Epithelial cell of esophagus (primary cell): Measurements from ENCODE around the gene PXDN.

Experiments used
- DNase-seq: peaks from one replicate; pipeline ENCODE4 v3.0.0; 2010; ENCODE audit warnings: low read depth
- H3K4me3 ChIP-seq: 2 replicates; pipeline ENCODE4 v1.5.1; 2011; ENCODE audit warnings: mild to moderate bottlenecking, low read length, control low read depth
- TF ChIP-seq, protein P1 (sequence below): IDR thresholded peaks from 2 replicates; pipeline ENCODE4 v1.5.1; 2011; ENCODE audit warnings: low read depth, mild to moderate bottlenecking, low read length, control low read depth, inconsistent platforms; ENCODE audit not compliant: insufficient read depth; ENCODE audit errors: missing control alignments

The PXDN gene

DNA sequence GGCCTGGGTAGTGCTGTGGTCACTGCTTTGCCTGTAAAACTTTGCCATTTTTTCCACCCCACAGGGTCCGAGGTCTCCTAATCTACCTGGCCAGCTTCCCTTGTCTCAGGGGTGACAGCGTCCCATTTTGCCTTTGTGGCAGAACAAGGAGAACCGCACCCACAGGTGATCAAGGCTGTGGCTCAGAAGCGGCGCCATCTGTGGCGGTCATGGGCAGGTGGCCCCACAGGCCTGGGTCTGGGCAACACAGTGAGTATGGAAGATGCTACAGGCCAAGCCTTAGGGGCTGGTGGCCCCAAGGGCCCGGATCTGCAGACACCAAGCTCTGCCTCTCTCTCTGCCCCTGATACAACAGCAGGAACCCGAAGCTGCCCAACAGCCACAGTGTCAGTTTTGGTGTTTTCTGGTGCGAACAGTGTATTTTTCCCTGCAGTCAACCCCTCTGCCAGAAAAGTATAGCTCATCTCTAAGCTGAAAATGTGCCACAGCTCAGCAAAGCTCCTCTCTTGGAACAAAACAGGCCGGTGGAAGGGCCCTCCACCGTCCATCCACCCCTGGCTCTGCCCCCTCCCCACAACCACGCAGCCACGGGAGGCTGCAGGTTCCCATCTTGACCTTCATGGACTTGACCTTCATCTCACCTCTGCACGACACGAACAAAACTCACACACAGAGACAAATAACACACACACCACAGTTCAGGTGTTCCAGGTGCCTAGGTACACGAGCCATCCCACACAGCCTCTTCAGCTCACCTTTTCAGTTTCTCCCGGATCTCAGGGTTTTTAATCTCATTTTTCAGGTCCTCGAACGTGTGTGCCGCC, 96.7 kb downstream of the PXDN start:
- TF ChIP-seq, protein P1, sequence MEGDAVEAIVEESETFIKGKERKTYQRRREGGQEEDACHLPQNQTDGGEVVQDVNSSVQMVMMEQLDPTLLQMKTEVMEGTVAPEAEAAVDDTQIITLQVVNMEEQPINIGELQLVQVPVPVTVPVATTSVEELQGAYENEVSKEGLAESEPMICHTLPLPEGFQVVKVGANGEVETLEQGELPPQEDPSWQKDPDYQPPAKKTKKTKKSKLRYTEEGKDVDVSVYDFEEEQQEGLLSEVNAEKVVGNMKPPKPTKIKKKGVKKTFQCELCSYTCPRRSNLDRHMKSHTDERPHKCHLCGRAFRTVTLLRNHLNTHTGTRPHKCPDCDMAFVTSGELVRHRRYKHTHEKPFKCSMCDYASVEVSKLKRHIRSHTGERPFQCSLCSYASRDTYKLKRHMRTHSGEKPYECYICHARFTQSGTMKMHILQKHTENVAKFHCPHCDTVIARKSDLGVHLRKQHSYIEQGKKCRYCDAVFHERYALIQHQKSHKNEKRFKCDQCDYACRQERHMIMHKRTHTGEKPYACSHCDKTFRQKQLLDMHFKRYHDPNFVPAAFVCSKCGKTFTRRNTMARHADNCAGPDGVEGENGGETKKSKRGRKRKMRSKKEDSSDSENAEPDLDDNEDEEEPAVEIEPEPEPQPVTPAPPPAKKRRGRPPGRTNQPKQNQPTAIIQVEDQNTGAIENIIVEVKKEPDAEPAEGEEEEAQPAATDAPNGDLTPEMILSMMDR, result no peak
- DNase-seq, result no peak
- no peak overlapping the region for H3K4me3 ChIP-seq

DNA sequence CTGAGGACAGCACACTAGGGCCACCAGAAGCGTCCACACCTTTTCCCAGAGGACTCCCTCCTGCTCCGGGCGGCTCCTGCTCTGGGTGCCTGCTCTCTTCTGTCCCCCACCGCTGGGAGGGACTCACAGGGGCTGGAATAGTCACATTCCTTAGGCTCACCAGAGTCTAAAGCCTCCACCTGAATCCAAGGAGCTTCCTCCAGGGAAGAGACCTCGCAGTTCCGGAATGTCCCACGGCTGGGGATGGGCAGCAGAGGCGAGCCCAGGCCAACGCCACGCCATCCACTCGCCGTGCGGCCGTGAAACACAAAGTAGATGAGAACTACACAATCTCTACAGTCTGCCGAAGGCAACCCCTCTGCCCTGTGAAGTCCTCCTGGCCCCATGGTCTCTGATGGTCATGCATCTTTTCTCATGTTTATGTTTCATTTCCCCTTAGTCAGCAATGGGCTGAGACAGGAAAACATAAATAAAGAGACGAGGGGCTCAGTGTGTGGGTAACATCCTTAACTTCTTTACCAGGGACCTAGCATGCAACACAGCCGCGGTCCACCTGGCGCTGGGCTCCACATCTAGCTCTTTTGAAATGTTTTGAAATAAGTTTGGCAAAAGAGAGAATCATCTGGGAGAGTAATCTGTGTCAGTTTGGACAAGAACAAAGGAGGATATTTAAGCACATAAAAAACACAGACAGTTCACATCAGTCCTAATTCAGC, 98.4 kb downstream of the PXDN start:
- TF ChIP-seq, protein P1, result no peak
- DNase-seq, result no peak
- no peak overlapping the region for H3K4me3 ChIP-seq

DNA sequence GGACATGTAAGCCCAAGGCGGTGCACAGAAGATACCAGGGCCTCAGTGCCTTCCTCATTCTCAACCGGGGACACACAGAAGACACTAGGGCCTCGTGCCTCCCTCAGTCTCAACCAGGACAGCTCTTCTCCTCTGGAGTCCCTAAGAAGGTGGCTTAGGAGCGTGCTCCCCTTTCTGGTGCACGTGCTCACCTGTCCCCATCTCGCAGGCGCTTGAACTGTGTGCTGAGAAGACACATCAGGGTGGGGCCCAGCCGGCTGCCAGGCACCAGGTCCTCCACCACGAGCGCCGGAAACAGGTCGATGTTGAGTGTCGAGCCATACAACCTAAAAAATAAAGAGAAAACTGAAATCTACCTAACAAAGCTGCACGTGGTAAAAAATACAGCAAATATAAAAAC, 99.9 kb downstream of the PXDN start:
- TF ChIP-seq, protein P1, result no peak
- H3K4me3 ChIP-seq, result no peak overlapping the region
- no peak for DNase-seq

DNA sequence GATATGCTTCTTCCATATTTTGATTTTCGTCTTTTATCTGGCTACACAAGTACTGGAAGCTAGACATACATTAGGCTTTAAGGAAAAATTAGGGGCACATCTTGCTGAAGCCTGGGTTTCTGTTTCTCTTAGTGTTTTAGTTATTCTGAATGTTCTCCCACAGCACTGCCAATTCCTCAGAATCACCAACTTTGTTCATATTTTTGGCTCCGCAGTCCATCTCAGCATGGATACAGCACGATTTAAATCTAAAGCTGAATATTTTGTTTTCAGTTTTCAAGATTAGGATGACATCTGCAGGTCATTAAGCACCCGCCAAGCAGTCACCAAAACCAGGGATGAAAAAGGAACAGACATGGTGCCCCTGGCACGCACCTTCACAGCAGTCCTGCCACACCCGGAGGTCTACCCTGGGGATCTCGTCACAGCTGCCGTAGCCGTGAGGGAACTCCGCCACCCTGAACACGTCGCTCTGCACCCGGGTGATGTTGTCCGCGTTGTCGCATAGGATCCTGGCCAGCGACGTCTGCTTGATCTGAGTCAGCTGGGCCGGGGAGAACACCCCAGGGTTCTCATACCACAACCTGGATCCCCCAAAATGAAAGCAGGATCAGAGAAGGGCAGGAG, 101.2 kb downstream of the PXDN start:
- TF ChIP-seq, protein P1, result no peak
- no peak for DNase-seq
- no peak overlapping the region for H3K4me3 ChIP-seq

DNA sequence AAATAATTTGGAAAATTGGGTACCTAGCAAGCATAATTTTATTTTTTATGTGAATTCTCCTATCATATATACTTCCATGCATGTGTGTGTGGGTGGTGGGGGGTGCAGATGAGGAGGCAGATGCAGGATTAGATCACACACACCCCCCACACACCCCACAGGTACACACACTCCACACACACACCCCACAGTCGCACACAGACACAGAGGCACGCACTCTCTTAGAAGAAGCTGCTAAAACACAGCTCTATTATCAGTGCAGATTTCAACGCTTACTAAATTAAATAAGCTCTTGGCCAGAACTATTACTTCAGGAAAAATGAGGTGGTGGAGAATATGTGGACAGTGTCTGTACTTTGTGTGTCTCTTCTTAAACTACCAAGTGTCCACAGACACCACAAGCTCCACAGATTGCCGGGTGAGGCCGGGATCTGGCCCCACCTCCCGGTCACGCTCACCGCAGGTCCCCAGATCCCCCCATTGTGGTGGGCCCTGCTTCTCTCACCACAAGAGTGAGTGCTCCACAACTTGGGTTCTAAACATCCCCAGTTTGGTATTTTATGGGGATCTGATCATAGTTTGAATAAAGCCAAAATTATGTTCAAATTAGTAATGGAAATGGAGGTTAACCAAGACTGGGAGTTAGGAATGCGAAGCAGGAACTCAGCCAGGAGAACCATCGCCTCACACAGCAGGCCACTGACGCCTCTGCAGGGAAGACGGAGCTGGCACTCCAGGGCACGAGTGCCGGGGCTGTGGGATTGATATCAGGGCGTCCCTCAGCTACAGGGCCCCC, 102.1 kb downstream of the PXDN start:
- TF ChIP-seq, protein P1, result no peak
- no peak for DNase-seq
- H3K4me3 ChIP-seq, result no peak overlapping the region

DNA sequence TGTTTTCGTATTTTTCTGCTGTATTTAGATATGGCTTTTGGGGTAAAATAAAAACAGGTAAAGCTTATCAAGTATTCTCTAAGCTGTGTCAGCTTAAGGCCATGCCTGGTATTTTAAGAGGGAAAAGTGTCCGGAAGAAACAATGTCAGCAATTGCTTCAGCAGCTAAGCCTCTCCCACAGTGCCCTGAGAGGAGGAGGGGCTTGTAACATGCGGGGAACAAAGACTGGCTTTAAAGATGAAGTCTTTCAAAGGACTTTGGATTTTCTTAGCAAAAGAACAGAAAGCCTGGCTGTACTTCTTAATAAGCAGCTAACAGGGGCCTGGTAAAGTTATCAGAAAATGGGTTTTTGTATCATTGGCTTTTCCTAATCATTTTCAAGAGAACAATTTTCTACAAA, 102.8 kb downstream of the PXDN start:
- TF ChIP-seq, protein P1, result no peak
- no peak for DNase-seq
- no peak overlapping the region for H3K4me3 ChIP-seq
